Epithelial cell of esophagus (primary cell): ENCODE measurements around the gene RNF223.

ENCODE experiments used
- DNase-seq: peaks from one replicate; pipeline ENCODE4 v3.0.0; 2010; ENCODE audit warnings: low read depth
- H3K4me3 ChIP-seq: 2 replicates; pipeline ENCODE4 v1.5.1; 2011; ENCODE audit warnings: mild to moderate bottlenecking, low read length, control low read depth
- CTCF ChIP-seq: IDR thresholded peaks from 2 replicates; pipeline ENCODE4 v1.5.1; 2011; ENCODE audit warnings: low read depth, mild to moderate bottlenecking, low read length, control low read depth, inconsistent platforms; ENCODE audit not compliant: insufficient read depth; ENCODE audit errors: missing control alignments

RNF223 gene

GRCh38 chr1:1088801-1089680 lies 14.9 kb upstream of the RNF223 start:
- TF ChIP-seq CTCF: no peak
- DNase-seq: no peak
- no peak overlapping the region for H3K4me3 ChIP-seq

GRCh38 chr1:1088029-1088800 lies 14.1 kb upstream of the RNF223 start:
- TF ChIP-seq CTCF: no peak
- no peak overlapping the region for H3K4me3 ChIP-seq
- DNase-seq: no peak

- H3K4me3 ChIP-seq: no peak overlapping the region
- DNase-seq: no peak
These were observed 13.4 kb upstream of the RNF223 start for GRCh38 chr1:1087351-1088028.

GRCh38 chr1:1086911-1087341 lies 12.8 kb upstream of the RNF223 start:
- no peak overlapping the region for H3K4me3 ChIP-seq
- DNase-seq: no peak
- no peak for TF ChIP-seq CTCF

More at GRCh38 chr1:1087351-1088028, 13.4 kb upstream of the RNF223 start:
- no peak for TF ChIP-seq CTCF

- H3K4me3 ChIP-seq: no peak overlapping the region
- no peak for DNase-seq
- TF ChIP-seq CTCF: no peak
These were observed 12.1 kb upstream of the RNF223 start for GRCh38 chr1:1085911-1086841.

- H3K4me3 ChIP-seq: no peak overlapping the region
- TF ChIP-seq CTCF: no peak
- DNase-seq: no peak
These were observed 11.2 kb upstream of the RNF223 start for GRCh38 chr1:1085171-1085841.
